Measurements from ENCODE around the gene UFD1. TPM values are rescaled to one million over a fixed set of nuclear protein-coding genes. Genes with fewer than 3 reads are reported as not detected.

UFD1 gene
- polyA plus RNA-seq, 1 of the 3 experiments (the other 2 are of a cell fraction) = 111 TPM

DNA sequence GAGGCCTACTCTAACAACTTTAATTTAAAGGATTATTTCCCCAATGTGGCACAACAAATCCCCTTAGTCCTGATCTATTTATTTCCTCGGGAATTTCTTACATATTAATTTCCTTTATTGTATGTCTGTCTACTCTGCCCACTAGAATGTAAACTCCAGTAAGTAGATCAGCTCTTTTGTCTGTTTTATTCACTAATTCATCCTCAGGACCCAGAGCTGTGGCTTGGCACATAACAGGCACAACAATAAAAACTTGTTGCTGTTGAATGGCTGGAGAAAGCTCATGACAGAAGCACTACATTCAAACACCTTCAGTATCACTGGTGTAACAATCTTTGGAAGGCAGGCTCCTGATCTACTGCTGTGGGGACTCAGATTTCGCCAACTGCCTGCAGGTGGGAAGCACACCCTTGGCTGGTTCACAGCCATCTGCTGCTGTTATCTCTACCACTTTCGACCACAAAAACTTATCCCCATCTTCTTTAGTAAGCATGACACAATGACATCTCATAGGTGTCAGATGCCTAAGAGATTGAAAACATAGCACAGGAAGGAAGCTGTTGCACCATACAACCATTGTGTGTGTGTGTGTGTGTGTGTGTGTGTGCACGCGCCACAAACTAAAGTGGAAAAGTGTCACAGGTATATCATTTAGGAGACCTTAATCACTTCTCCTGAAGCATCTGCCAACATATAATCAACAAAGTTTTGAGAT is 59.4 kb downstream of the UFD1 start (continued):
- TF ChIP-seq EP300 (IDR thresholded peaks at IDR 0.05; ENCODE audit: borderline replicate concordance in 1 of 2, low read depth in 1 of 2, low read length in 1 of 2) (no peak), JUND (IDR thresholded peaks at IDR 0.05) (no peak), RFX5 (IDR thresholded peaks at IDR 0.05; ENCODE audit: low read length) (no peak), ELF1 (IDR thresholded peaks at IDR 0.05) (no peak), CHD2 (IDR thresholded peaks at IDR 0.05; ENCODE audit: low read length, partially characterized antibody) (no peak)
- TF ChIP-seq, protein P1, sequence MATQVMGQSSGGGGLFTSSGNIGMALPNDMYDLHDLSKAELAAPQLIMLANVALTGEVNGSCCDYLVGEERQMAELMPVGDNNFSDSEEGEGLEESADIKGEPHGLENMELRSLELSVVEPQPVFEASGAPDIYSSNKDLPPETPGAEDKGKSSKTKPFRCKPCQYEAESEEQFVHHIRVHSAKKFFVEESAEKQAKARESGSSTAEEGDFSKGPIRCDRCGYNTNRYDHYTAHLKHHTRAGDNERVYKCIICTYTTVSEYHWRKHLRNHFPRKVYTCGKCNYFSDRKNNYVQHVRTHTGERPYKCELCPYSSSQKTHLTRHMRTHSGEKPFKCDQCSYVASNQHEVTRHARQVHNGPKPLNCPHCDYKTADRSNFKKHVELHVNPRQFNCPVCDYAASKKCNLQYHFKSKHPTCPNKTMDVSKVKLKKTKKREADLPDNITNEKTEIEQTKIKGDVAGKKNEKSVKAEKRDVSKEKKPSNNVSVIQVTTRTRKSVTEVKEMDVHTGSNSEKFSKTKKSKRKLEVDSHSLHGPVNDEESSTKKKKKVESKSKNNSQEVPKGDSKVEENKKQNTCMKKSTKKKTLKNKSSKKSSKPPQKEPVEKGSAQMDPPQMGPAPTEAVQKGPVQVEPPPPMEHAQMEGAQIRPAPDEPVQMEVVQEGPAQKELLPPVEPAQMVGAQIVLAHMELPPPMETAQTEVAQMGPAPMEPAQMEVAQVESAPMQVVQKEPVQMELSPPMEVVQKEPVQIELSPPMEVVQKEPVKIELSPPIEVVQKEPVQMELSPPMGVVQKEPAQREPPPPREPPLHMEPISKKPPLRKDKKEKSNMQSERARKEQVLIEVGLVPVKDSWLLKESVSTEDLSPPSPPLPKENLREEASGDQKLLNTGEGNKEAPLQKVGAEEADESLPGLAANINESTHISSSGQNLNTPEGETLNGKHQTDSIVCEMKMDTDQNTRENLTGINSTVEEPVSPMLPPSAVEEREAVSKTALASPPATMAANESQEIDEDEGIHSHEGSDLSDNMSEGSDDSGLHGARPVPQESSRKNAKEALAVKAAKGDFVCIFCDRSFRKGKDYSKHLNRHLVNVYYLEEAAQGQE (IDR thresholded peaks at IDR 0.05; ENCODE audit: low read depth, low read length) = no peak

DNA sequence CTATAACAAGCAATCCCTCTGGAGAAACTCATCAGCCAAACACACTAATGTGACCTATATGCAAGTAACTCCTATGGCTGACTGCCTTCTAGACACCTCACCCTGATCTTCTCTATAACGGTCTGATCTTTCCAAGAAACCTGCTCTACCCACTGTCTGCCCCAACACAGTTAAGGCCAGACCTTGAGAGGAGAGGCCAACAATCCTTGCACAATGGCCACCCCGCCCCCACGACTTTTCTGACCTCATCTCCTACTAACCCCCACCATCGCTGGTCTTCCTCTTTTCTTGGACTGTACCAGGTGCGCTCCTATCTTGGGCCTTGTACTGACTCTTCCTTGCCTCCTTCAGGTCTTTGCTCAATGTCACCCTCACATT is 59.9 kb downstream of the UFD1 start:
- TF ChIP-seq YY1 (IDR thresholded peaks at IDR 0.05; ENCODE audit: low read depth) (no peak), EP300 (IDR thresholded peaks at IDR 0.05; ENCODE audit: borderline replicate concordance in 1 of 2, low read depth in 1 of 2, low read length in 1 of 2) (no peak), POLR2AphosphoS5 (IDR thresholded peaks at IDR 0.05; ENCODE audit: low read depth, low read length) (no peak), MXI1 (IDR thresholded peaks at IDR 0.05; ENCODE audit: low read depth, low read length) (no peak), MEF2A (IDR thresholded peaks at IDR 0.05; ENCODE audit: borderline replicate concordance, low read depth) (no peak)
- Histone ChIP-seq H3K27ac (ENCODE audit: low read depth in 2 of 2, low read length in 1 of 2) (no peak overlapping the region), H2AFZ (ENCODE audit: low read depth) (no peak overlapping the region), H3F3A (replicated peaks; ENCODE audit: insufficient read depth) (no peaks in the 10 kb centered on the region), H3K9me3 (no peaks in the 10 kb centered on the region), H3K9ac (no peak overlapping the region), H3K4me1 (ENCODE audit: control insufficient read depth in 1 of 2, insufficient read depth in 2 of 2, low read depth in 1 of 2, low read length in 1 of 2) (peaks cover 0 to 15% of the 10 kb centered on the region in 2 experiments; a peak in 1 of 4 replicates), H3K9me2 (no peaks in the 10 kb centered on the region), H4K20me1 (ENCODE audit: insufficient read depth) (peaks cover 28% of the 10 kb centered on the region), H3K4me2 (no peak overlapping the region), H3K4me3 (ENCODE audit: low read depth in 2 of 2, low read length in 1 of 2) (no peak overlapping the region), H3K36me3 (replicated peaks in 1 of 2; ENCODE audit: control insufficient read depth in 1 of 2, insufficient read depth in 2 of 2, low read length in 1 of 2) (no peaks in the 10 kb centered on the region), H3K79me2 (ENCODE audit: insufficient read depth) (peaks cover 97% of the 10 kb centered on the region), H3K27me3 (ENCODE audit: insufficient read depth) (no peaks in the 10 kb centered on the region)
- 97% methylated on average over 5 of the region's 5 CpGs for WGBS (ENCODE audit: low lambda C conversion rate)
- no peak for DNase-seq
- ChIA-PET CTCF (no interaction called here), POLR2A (no interaction called here)

DNA sequence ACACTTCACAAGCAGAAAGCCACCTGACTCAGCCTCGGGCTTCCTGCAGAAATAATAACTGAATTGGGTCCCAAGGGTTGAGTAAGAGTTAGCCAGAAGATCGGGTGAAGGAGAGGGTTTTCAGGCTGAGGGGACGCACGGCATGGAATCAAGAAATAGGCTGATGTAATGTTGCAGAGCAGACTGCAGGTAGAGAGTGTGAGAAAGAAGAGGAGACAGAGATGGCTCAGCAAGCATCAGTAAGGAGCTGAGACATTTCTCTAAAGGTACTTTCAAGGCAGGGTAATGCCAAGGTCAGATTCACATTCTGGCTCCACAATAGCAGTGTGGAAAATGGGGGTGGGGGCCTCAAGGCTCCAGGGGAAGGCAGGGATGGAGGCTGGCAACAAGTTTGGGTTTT is 66.1 kb downstream of the UFD1 start:
- Histone ChIP-seq H3K79me2 (ENCODE audit: insufficient read depth) (peaks cover 74% of the 10 kb centered on the region), H3K9ac (no peak overlapping the region), H3F3A (replicated peaks; ENCODE audit: insufficient read depth) (no peaks in the 10 kb centered on the region), H3K9me2 (no peaks in the 10 kb centered on the region), H3K4me1 (ENCODE audit: control insufficient read depth in 1 of 2, insufficient read depth in 2 of 2, low read depth in 1 of 2, low read length in 1 of 2) (peaks cover 0 to 21% of the 10 kb centered on the region in 2 experiments; a peak in 2 of 4 replicates), H3K4me2 (no peak overlapping the region), H3K36me3 (replicated peaks in 1 of 2; ENCODE audit: control insufficient read depth in 1 of 2, insufficient read depth in 2 of 2, low read length in 1 of 2) (peaks cover 14 to 19% of the 10 kb centered on the region in 2 experiments), H3K27ac (ENCODE audit: low read depth in 2 of 2, low read length in 1 of 2) (no peak overlapping the region), H3K27me3 (ENCODE audit: insufficient read depth) (no peaks in the 10 kb centered on the region), H4K20me1 (ENCODE audit: insufficient read depth) (peaks cover 14% of the 10 kb centered on the region; the same call in 1 of the 2 replicates), H2AFZ (ENCODE audit: low read depth) (no peak overlapping the region), H3K9me3 (no peaks in the 10 kb centered on the region), H3K4me3 (ENCODE audit: low read depth in 2 of 2, low read length in 1 of 2) (no peak overlapping the region)
- 94% methylated on average over 4 of the region's 4 CpGs for WGBS (ENCODE audit: low lambda C conversion rate)
- ChIA-PET CTCF (no interaction called here), POLR2A (no interaction called here)
- TF ChIP-seq, protein P2, sequence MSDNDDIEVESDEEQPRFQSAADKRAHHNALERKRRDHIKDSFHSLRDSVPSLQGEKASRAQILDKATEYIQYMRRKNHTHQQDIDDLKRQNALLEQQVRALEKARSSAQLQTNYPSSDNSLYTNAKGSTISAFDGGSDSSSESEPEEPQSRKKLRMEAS (IDR thresholded peaks at IDR 0.05; ENCODE audit: low read depth) = no peak
- TF ChIP-seq TCF12 (IDR thresholded peaks at IDR 0.05) (no peak), CHD2 (IDR thresholded peaks at IDR 0.05; ENCODE audit: low read length, partially characterized antibody) (no peak), RAD21 (IDR thresholded peaks at IDR 0.05; ENCODE audit: low read length) (no peak)
- DNase-seq = no peak

Data from SK-N-SH (cell line).